HepG2 (cell line): ENCODE data around the gene IQCM. TPM values are rescaled to one million over a fixed set of nuclear protein-coding genes. Genes with fewer than 3 reads are reported as not detected.

Experiments
- FOXC1 ChIP-seq: sonication (generic); formaldehyde crosslinking; IDR thresholded peaks from 2 replicates; pipeline ENCODE4 v1.8.0; 2022; ENCODE audit warnings: mild to moderate bottlenecking, missing genetic modification reagents, borderline replicate concordance
- KDM2A ChIP-seq: sonication (generic); formaldehyde crosslinking; IDR thresholded peaks from 2 replicates; pipeline ENCODE4 v1.4.0; 2020; ENCODE audit warnings: low read depth, missing genetic modification reagents, borderline replicate concordance
- MBD4 ChIP-seq: IDR thresholded peaks from 2 replicates; pipeline ENCODE4 v1.6.1; 2012; ENCODE audit warnings: low read length, inconsistent platforms, borderline replicate concordance
- NR2F1 ChIP-seq, 2 experiments: fragments of 450-650 bp in 1 of 2; formaldehyde crosslinking in 1 of 2; IDR thresholded peaks; 2 replicates each; pipeline versions ENCODE4 v1.5.0 to v1.6.1; 2016 to 2020; ENCODE audit warnings: mild to moderate bottlenecking in 1 of 2, missing compliant biosample characterization in 1 of 2, missing genetic modification reagents in 1 of 2, moderate library complexity in 1 of 2
- TBX2 ChIP-seq: sonication (generic); formaldehyde crosslinking; IDR thresholded peaks from 2 replicates; pipeline ENCODE4 v1.5.0; 2020; ENCODE audit warnings: missing genetic modification reagents, mild to moderate bottlenecking, borderline replicate concordance
- ZFX ChIP-seq: sonication (generic); formaldehyde crosslinking; IDR thresholded peaks from 2 replicates; pipeline ENCODE4 v1.4.0; 2020; ENCODE audit warnings: mild to moderate bottlenecking, low read depth, missing genetic modification reagents, moderate library complexity
- ZNF552 ChIP-seq: sonication (generic); formaldehyde crosslinking; IDR thresholded peaks from 2 replicates; pipeline ENCODE4 v1.9.0; 2022; ENCODE audit warnings: missing genetic modification reagents, mild to moderate bottlenecking, borderline replicate concordance
- ZNF670 ChIP-seq: sonication (generic); formaldehyde crosslinking; IDR thresholded peaks from 2 replicates; pipeline ENCODE4 v1.8.0; 2022; ENCODE audit warnings: mild to moderate bottlenecking, missing genetic modification reagents, borderline replicate concordance
- ZNF782 ChIP-seq: sonication (generic); formaldehyde crosslinking; IDR thresholded peaks from 2 replicates; pipeline ENCODE4 v1.4.0; 2020; ENCODE audit warnings: missing genetic modification reagents, mild to moderate bottlenecking, borderline replicate concordance
- polyA plus RNA-seq, 8 experiments: library from polyadenylated mRNA; depleted of rRNA in 3 of 8; stranded (reverse) in 7 of 8; unstranded in 1 of 8; fragments of >200 nt; fragmentation: Illumina TruSeq in 4 of 8; extraction: Trizol in 4 of 8; gene quantifications; 2 replicates each; pipeline versions ENCODE4 v1.2.1 to v1.2.3, GENCODE V29; 2011 to 2016; ENCODE audit warnings: low read depth in 4 of 8, missing spikeins in 1 of 8, mixed read lengths in 1 of 8; ENCODE audit not compliant: insufficient read depth in 1 of 8
- total RNA-seq, 5 experiments: library from RNA; depleted of rRNA; stranded (reverse); fragments of >200 nt; fragmentation: Illumina TruSeq; extraction: Trizol; gene quantifications; 2 replicates each; pipeline ENCODE4 v1.2.3, GENCODE V29; 2016; ENCODE audit warnings: low read depth in 1 of 5
- TF ChIP-seq, protein P1 (sequence below): sonication (generic); formaldehyde crosslinking; IDR thresholded peaks from 2 replicates; pipeline ENCODE4 v1.5.0; 2020; ENCODE audit warnings: mild to moderate bottlenecking, missing genetic modification reagents, borderline replicate concordance
- TF ChIP-seq, protein P2 (sequence below): sonication (generic); formaldehyde crosslinking; IDR thresholded peaks from 2 replicates; pipeline ENCODE4 v1.8.1; 2023; ENCODE audit warnings: mild to moderate bottlenecking, missing genetic modification reagents
- TF ChIP-seq, protein P3 (sequence below): sonication (generic); formaldehyde crosslinking; IDR thresholded peaks from 2 replicates; pipeline ENCODE4 v1.9.0; 2021; ENCODE audit warnings: missing genetic modification reagents, borderline replicate concordance

IQCM gene
- total and polyA plus RNA-seq, 2 of the 13 experiments (the other 11 are each of a cell fraction or from before 2014, with no cell fraction given), result not detected

DNA sequence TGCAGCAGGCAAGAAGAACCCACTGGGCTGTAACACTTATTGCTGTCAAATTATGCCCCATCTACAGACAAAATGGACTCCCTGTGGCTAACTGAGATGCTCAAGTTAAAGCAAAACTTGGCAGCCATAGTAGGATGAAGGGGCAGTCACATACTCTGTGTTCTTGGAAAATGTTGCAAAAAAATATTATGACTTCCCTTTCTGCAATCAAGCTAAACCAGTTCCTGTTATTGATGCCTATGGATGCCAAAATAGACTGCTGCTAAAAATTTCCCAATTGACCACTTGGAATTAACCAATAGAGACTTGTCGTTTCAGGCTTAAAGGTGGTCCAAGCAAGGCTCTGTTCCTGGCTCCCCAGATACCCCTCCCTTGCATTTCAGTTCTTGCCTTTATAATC, 49.5 kb downstream of the IQCM start (continued):
- TF ChIP-seq ZNF782, result no peak
- TF ChIP-seq, protein P1, sequence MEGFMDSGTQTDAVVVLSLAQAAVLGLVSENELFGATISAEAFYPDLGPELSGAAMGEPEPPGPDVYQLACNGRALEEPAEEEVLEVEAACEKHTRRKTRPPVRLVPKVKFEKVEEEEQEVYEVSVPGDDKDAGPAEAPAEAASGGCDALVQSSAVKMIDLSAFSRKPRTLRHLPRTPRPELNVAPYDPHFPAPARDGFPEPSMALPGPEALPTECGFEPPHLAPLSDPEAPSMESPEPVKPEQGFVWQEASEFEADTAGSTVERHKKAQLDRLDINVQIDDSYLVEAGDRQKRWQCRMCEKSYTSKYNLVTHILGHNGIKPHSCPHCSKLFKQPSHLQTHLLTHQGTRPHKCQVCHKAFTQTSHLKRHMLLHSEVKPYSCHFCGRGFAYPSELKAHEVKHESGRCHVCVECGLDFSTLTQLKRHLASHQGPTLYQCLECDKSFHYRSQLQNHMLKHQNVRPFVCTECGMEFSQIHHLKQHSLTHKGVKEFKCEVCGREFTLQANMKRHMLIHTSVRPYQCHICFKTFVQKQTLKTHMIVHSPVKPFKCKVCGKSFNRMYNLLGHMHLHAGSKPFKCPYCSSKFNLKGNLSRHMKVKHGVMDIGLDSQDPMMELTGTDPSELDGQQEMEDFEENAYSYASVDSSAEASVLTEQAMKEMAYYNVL (CRISPR knock-in tag), result no peak
- TF ChIP-seq MBD4, result no peak
- TF ChIP-seq, protein P2, sequence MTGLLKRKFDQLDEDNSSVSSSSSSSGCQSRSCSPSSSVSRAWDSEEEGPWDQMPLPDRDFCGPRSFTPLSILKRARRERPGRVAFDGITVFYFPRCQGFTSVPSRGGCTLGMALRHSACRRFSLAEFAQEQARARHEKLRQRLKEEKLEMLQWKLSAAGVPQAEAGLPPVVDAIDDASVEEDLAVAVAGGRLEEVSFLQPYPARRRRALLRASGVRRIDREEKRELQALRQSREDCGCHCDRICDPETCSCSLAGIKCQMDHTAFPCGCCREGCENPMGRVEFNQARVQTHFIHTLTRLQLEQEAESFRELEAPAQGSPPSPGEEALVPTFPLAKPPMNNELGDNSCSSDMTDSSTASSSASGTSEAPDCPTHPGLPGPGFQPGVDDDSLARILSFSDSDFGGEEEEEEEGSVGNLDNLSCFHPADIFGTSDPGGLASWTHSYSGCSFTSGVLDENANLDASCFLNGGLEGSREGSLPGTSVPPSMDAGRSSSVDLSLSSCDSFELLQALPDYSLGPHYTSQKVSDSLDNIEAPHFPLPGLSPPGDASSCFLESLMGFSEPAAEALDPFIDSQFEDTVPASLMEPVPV (CRISPR knock-in tag), result no peak
- TF ChIP-seq TBX2 (CRISPR knock-in tag), result no peak
- no peak for TF ChIP-seq NR2F1 (CRISPR knock-in tag; IDR thresholded peaks at IDR 0.05)
- TF ChIP-seq, protein P3, sequence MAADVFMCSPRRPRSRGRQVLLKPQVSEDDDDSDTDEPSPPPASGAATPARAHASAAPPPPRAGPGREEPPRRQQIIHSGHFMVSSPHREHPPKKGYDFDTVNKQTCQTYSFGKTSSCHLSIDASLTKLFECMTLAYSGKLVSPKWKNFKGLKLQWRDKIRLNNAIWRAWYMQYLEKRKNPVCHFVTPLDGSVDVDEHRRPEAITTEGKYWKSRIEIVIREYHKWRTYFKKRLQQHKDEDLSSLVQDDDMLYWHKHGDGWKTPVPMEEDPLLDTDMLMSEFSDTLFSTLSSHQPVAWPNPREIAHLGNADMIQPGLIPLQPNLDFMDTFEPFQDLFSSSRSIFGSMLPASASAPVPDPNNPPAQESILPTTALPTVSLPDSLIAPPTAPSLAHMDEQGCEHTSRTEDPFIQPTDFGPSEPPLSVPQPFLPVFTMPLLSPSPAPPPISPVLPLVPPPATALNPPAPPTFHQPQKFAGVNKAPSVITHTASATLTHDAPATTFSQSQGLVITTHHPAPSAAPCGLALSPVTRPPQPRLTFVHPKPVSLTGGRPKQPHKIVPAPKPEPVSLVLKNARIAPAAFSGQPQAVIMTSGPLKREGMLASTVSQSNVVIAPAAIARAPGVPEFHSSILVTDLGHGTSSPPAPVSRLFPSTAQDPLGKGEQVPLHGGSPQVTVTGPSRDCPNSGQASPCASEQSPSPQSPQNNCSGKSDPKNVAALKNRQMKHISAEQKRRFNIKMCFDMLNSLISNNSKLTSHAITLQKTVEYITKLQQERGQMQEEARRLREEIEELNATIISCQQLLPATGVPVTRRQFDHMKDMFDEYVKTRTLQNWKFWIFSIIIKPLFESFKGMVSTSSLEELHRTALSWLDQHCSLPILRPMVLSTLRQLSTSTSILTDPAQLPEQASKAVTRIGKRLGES (CRISPR knock-in tag), result no peak
- TF ChIP-seq ZFX, result no peak
- no peak for TF ChIP-seq KDM2A
- TF ChIP-seq ZNF670, result no peak
- TF ChIP-seq ZNF552 (CRISPR knock-in tag), result no peak
- TF ChIP-seq FOXC1, result no peak
- TF ChIP-seq, all 625 proteins: peak for 0
